HG03457 (cell line): Measurements from ENCODE around the gene GTF2IRD1.
"Not testable (repeated sequence)": the region's sequence is repeated elsewhere in the genome, so short reads cannot be mapped to it uniquely, and the experiment has no call there.

Source experiments
- ATAC-seq: cut with Tn5 transposase; IDR thresholded peaks from one replicate; pipeline ENCODE4 v1.9.1; 2021; ENCODE audit warnings: moderate number of reproducible peaks; ENCODE audit not compliant: unreplicated experiment

The GTF2IRD1 gene

GRCh38 chr7:74453322-74454011 lies at the start of gene GTF2IRD1:
Gene GTF2IRD1 (plus strand): TSS chr7:74453906. CDS start chr7:74508081, 54,175 bp downstream.
- ATAC-seq = no peak

- no peak for ATAC-seq
Measured at GRCh38 chr7:74404388-74404700, 49.4 kb upstream of the GTF2IRD1 start.

- ATAC-seq = no peak
Measured at GRCh38 chr7:74404741-74405140, 49.0 kb upstream of the GTF2IRD1 start.

- ATAC-seq = no peak
Measured at GRCh38 chr7:74405191-74405898, 48.4 kb upstream of the GTF2IRD1 start.

- no peak for ATAC-seq
Measured at GRCh38 chr7:74405899-74406512, 47.7 kb upstream of the GTF2IRD1 start.

GRCh38 chr7:74407958-74408357 lies 45.7 kb upstream of the GTF2IRD1 start:
- ATAC-seq = no peak

GRCh38 chr7:74409571-74409970 lies 44.1 kb upstream of the GTF2IRD1 start:
- ATAC-seq = no peak

GRCh38 chr7:74410772-74411171 lies 42.9 kb upstream of the GTF2IRD1 start:
- no peak for ATAC-seq

GRCh38 chr7:74411571-74411970 lies 42.1 kb upstream of the GTF2IRD1 start:
- ATAC-seq = not testable (repeated sequence)

- ATAC-seq = no peak
Measured at GRCh38 chr7:74412056-74412455, 41.6 kb upstream of the GTF2IRD1 start.

- no peak for ATAC-seq
Measured at GRCh38 chr7:74412603-74413002, 41.1 kb upstream of the GTF2IRD1 start.

- not testable (repeated sequence) for ATAC-seq
Measured at GRCh38 chr7:74414595-74415333, 38.9 kb upstream of the GTF2IRD1 start.

- no peak for ATAC-seq
Measured at GRCh38 chr7:74417419-74417971, 36.2 kb upstream of the GTF2IRD1 start.

GRCh38 chr7:74418076-74418475 lies 35.6 kb upstream of the GTF2IRD1 start:
- ATAC-seq = no peak

- ATAC-seq = no peak
Measured at GRCh38 chr7:74418538-74418937, 35.2 kb upstream of the GTF2IRD1 start.

GRCh38 chr7:74419232-74419631 lies 34.5 kb upstream of the GTF2IRD1 start:
- not testable (repeated sequence) for ATAC-seq

- no peak for ATAC-seq
Measured at GRCh38 chr7:74420006-74420405, 33.7 kb upstream of the GTF2IRD1 start.

GRCh38 chr7:74424291-74424880 lies 29.3 kb upstream of the GTF2IRD1 start:
- ATAC-seq = no peak

GRCh38 chr7:74428023-74428422 lies 25.7 kb upstream of the GTF2IRD1 start:
- ATAC-seq = no peak

- no peak for ATAC-seq
Measured at GRCh38 chr7:74429153-74429747, 24.5 kb upstream of the GTF2IRD1 start.
